Left lung (tissue), 10 donors: Measurements from ENCODE around the gene TMEM117. TPM values are rescaled to one million over a fixed set of nuclear protein-coding genes. Genes with fewer than 3 reads are reported as not detected.

Experiments
- ATAC-seq: fragments of 200-7000 bp; cut with Tn5 transposase; one replicate; pipeline ENCODE4 v1.9.1; 2020; ENCODE audit warnings: moderate library complexity
- DNase-seq, 4 donors: peaks; one replicate each; pipeline ENCODE4 v3.0.0-alpha.2; 2013 to 2020
- H3K27ac ChIP-seq, 2 donors: fragments of 200-600 bp; sonication (generic) in 1 of 2; one replicate each; pipeline versions ENCODE4 v1.5.0 to v1.8.0; 2020 to 2021
- H3K27me3 ChIP-seq, 2 donors: fragments of 200-600 bp; sonication (generic) in 1 of 2; one replicate each; pipeline versions ENCODE4 v1.5.0 to v1.8.0; 2020 to 2021
- H3K36me3 ChIP-seq, 2 donors: fragments of 200-600 bp; sonication (generic) in 1 of 2; one replicate each; pipeline versions ENCODE4 v1.5.0 to v1.8.0; 2020 to 2021
- H3K4me1 ChIP-seq, 2 donors: fragments of 200-600 bp; one replicate each; pipeline ENCODE4 v1.8.0; 2021
- H3K4me3 ChIP-seq, 2 donors: fragments of 200-600 bp; sonication (generic) in 1 of 2; one replicate each; pipeline versions ENCODE4 v1.5.0 to v1.8.0; 2020 to 2021; ENCODE audit warnings: mild to moderate bottlenecking in 1 of 2
- H3K9me3 ChIP-seq, 2 donors: fragments of 200-600 bp; sonication (generic) in 1 of 2; one replicate each; pipeline versions ENCODE4 v1.5.0 to v1.8.0; 2020 to 2021
- intact Hi-C, 2 donors: fragments of 100-400 bp; cut with DNase I; formaldehyde crosslinking; loops; one replicate each; pipeline versions ENCODE4 v1.11.2 to v1.14.2; 2022
- polyA plus RNA-seq, 6 donors: library from polyadenylated mRNA; unstranded; fragments of 120-200 nt; gene quantifications; one replicate each; pipeline ENCODE4 v1.2.1, GENCODE V29; 2013; ENCODE audit not compliant: insufficient read length in 6 of 6
- total RNA-seq, 2 donors: library from RNA; stranded (reverse); fragmentation: NEBNext Ultra II Directional; extraction: Animal tissue kit (Norgen Biotek cat#: 25700); gene quantifications; one replicate each; pipeline ENCODE4 v1.2.1, GENCODE V29; 2021
- TF ChIP-seq, protein P1 (sequence below), 2 donors: fragments of 200-600 bp; sonication (generic) in 1 of 2; IDR thresholded peaks; one replicate each; pipeline versions ENCODE4 v1.5.0 to v1.8.0; 2021; ENCODE audit warnings: antibody characterized with exemption in 2 of 2
- donor health status: DM: no; HTN: yes; CAD: no.
- donor health status: DM: no; HTN: no; CAD: no.

Gene TMEM117
- total and polyA plus RNA-seq, 8 donors = 3.9 to 7.9 (median 6.7) TPM

DNA sequence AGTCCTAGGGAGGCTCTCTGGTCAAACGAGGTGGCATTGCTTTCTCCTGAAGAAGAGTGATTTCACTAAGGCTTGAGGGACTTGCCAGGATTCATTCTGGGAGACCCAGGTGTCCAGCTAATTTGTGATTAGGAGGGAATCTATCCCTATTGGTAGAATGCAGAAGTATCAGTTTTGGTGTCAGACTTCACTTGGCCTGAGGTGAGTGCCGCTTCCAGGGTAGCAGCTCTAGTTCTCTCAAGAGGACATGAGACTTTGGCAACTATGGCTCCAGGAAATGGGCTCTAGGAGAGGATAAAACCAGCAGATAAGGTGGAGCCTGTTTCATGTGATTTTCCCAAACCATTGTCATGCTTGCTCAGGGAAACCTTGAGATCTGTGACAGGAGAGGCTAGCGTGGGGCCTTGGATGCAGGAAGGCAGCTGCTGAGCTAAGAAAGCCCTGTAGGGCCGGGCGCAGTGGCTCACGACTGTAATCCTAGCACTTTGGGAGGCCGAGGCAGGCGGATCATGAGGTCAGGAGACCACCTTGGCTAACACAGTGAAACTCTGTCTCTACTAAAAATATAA, 11.6 kb upstream of the TMEM117 start:
- DNase-seq = no peak
- TF ChIP-seq, protein P1, sequence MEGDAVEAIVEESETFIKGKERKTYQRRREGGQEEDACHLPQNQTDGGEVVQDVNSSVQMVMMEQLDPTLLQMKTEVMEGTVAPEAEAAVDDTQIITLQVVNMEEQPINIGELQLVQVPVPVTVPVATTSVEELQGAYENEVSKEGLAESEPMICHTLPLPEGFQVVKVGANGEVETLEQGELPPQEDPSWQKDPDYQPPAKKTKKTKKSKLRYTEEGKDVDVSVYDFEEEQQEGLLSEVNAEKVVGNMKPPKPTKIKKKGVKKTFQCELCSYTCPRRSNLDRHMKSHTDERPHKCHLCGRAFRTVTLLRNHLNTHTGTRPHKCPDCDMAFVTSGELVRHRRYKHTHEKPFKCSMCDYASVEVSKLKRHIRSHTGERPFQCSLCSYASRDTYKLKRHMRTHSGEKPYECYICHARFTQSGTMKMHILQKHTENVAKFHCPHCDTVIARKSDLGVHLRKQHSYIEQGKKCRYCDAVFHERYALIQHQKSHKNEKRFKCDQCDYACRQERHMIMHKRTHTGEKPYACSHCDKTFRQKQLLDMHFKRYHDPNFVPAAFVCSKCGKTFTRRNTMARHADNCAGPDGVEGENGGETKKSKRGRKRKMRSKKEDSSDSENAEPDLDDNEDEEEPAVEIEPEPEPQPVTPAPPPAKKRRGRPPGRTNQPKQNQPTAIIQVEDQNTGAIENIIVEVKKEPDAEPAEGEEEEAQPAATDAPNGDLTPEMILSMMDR (IDR thresholded peaks at IDR 0.05) = no peak
- Histone ChIP-seq H3K36me3 (no peaks in the 10 kb centered on the region), H3K27ac (no peak overlapping the region), H3K9me3 (no peaks in the 10 kb centered on the region), H3K4me3 (no peak overlapping the region), H3K4me1 (no peaks in the 10 kb centered on the region), H3K27me3 (peaks cover 0 to 8% of the 10 kb centered on the region in 2 donors)
- intact Hi-C loops = no loop called here
- no peak for ATAC-seq

DNA sequence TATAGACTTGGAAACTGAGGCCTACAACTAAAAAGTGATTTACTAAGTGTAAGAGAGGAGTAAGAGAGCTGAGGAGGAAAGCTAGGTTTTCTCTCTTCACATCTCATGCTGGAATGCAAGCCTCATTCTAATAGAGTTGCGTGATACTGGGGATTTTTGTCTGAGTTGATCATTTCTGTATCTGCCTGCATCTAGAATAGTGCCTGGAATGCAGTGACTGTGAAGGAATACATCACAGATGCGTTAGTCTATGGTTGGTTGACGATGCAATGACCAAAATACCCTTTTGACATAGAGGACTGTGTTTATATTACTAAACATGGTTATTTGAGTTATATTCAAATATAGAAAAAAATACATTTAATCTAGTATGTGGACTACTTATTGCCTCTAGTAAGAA, 9.2 kb upstream of the TMEM117 start:
- no peak overlapping the region for H3K4me3 ChIP-seq
- peaks cover 0 to 15% of the 10 kb centered on the region in 2 donors for H3K27me3 ChIP-seq
- intact Hi-C loops = no loop called here
- H3K27ac ChIP-seq = no peak overlapping the region
- ATAC-seq (no peak), DNase-seq (no peak)
- no peaks in the 10 kb centered on the region for H3K4me1 ChIP-seq
- TF ChIP-seq, protein P1 (IDR thresholded peaks at IDR 0.05) = no peak
- no peaks in the 10 kb centered on the region for H3K9me3 ChIP-seq
- no peaks in the 10 kb centered on the region for H3K36me3 ChIP-seq

DNA sequence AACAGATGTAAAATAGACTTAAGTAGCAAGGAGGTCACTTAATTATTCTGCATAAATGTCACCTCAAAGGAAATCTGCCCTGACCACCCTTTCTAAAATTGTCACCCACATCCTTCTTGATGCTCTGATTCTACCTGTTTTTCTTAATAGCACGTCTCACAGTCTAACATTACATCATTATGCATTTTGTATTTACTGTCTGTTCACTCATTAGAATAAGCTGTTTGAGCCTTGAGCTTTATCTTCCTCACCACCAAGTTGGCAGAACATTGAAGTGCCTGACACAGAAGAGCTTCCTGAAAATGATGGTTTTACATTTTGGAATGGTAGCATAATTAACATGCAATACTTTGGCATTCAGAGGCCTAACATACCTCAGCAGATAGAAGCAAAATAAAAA, 8.8 kb upstream of the TMEM117 start:
- TF ChIP-seq, protein P1 (IDR thresholded peaks at IDR 0.05) = no peak
- Histone ChIP-seq H3K27me3 (peaks cover 0 to 15% of the 10 kb centered on the region in 2 donors), H3K27ac (no peak overlapping the region), H3K36me3 (no peaks in the 10 kb centered on the region), H3K4me1 (no peaks in the 10 kb centered on the region), H3K4me3 (no peak overlapping the region), H3K9me3 (no peaks in the 10 kb centered on the region)
- DNase-seq = no peak
- intact Hi-C loops = no loop called here
- no peak for ATAC-seq

DNA sequence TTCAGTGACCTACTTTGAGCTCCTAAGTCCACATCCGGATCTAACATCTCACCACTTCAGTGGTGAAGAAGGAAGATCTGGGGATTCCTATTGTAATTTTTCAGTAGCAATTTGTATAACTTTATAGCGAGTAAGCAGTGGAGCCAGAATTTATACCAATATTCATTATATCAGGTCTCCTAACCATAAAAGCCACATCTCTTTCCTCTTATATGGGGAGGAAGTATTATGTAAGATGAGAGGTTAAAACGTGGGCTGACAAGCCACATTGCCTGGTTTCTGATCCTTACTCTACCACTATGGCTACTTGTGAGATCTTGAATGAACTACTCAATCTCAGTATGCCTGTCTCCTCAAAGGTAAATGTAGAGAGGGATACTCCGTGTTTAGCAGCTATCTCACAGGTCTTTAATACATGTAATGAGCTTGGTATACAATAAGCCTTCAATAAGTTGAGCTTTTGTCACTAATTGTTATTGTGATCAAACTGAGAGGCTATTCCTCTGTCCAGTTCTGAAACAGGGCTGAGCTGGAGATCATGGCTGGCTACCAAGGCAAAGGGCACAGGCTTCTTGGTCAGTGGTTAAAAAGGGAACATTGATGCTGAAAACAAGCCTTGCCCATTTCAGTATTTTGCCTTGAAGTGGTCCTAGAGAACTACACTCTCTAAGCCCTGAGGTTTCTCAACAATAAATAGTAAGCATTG, 3.3 kb upstream of the TMEM117 start:
- peaks cover 0 to 40% of the 10 kb centered on the region in 2 donors for H3K27me3 ChIP-seq
- H3K4me1 ChIP-seq = peaks cover 5 to 18% of the 10 kb centered on the region in 2 donors
- H3K4me3 ChIP-seq = no peak overlapping the region
- H3K36me3 ChIP-seq = no peaks in the 10 kb centered on the region
- intact Hi-C loops = no loop called here
- TF ChIP-seq, protein P1 (IDR thresholded peaks at IDR 0.05) = no peak
- H3K9me3 ChIP-seq = no peaks in the 10 kb centered on the region
- DNase-seq (no peak), ATAC-seq (no peak)
- H3K27ac ChIP-seq = no peak overlapping the region

- H3K9me3 ChIP-seq = no peaks in the 10 kb centered on the region
- TF ChIP-seq, protein P1 (IDR thresholded peaks at IDR 0.05) = no peak
- peaks cover 5 to 18% of the 10 kb centered on the region in 2 donors for H3K4me1 ChIP-seq
- intact Hi-C loops = no loop called here
- ATAC-seq (no peak), DNase-seq (peak in 1 of 4 donors; percentile 24)
- peak overlapping the region in 1 of 2 donors; percentile 90 for H3K27ac ChIP-seq
- no peaks in the 10 kb centered on the region for H3K36me3 ChIP-seq
- H3K4me3 ChIP-seq = peak overlapping the region; percentile 64 to 65
- peaks cover 0 to 34% of the 10 kb centered on the region in 2 donors for H3K27me3 ChIP-seq
Measured at GRCh38 chr12:43835264-43835655, 621 bp upstream of the TMEM117 start.
